Astrocyte (in vitro differentiated cells and primary cell): ENCODE data around the gene PNPLA6. TPM values are rescaled to one million over a fixed set of nuclear protein-coding genes. Genes with fewer than 3 reads are reported as not detected.

Source experiments
- DNase-seq: peaks from one replicate; pipeline ENCODE4 v3.0.0-alpha.2; 2010; ENCODE audit warnings: low read depth
- FAIRE-seq: peaks from 2 replicates; lab custom pipeline; 2011; peaks lifted over from hg19 to GRCh38; lab: Jason Lieb, UNC
- H2AFZ ChIP-seq: 2 replicates; pipeline ENCODE4 v1.6.0; 2012; ENCODE audit warnings: low read depth, low read length, inconsistent platforms
- H3K27ac ChIP-seq: 2 replicates; pipeline ENCODE4 v1.5.1; 2011; ENCODE audit warnings: low read depth, low read length, inconsistent platforms
- H3K27me3 ChIP-seq: 2 replicates; pipeline ENCODE4 v1.6.0; 2011; ENCODE audit warnings: low read length, inconsistent platforms; ENCODE audit not compliant: insufficient read depth
- H3K36me3 ChIP-seq: 2 replicates; pipeline ENCODE4 v1.5.1; 2011; ENCODE audit warnings: low read length, inconsistent platforms; ENCODE audit not compliant: insufficient read depth
- H3K4me1 ChIP-seq: 2 replicates; pipeline ENCODE4 v1.5.1; 2011; ENCODE audit warnings: low read length, inconsistent platforms; ENCODE audit not compliant: insufficient read depth
- H3K4me2 ChIP-seq: 2 replicates; pipeline ENCODE4 v1.6.0; 2012; ENCODE audit warnings: low read length, inconsistent platforms
- H3K4me3 ChIP-seq: 2 replicates; pipeline ENCODE4 v1.5.1; 2011; ENCODE audit warnings: low read depth, mild to moderate bottlenecking, low read length, inconsistent platforms; ENCODE audit not compliant: insufficient read depth
- H3K79me2 ChIP-seq: 2 replicates; pipeline ENCODE4 v1.6.0; 2012; ENCODE audit warnings: mild to moderate bottlenecking, low read length, inconsistent platforms; ENCODE audit not compliant: insufficient read depth
- H3K9ac ChIP-seq: 2 replicates; pipeline ENCODE4 v1.6.0; 2012; ENCODE audit warnings: mild to moderate bottlenecking, low read length, inconsistent platforms
- H3K9me3 ChIP-seq: 2 replicates; pipeline ENCODE4 v1.5.1; 2012; ENCODE audit warnings: low read depth, mild to moderate bottlenecking, low read length, inconsistent platforms; ENCODE audit not compliant: insufficient read depth
- H4K20me1 ChIP-seq: 2 replicates; pipeline ENCODE4 v1.6.0; 2012; ENCODE audit warnings: low read length, inconsistent platforms; ENCODE audit not compliant: insufficient read depth
- H3K27ac Mint-ChIP-seq: one replicate; pipeline ENCODE4 v1.8.0; 2021; ENCODE audit warnings: mild to moderate bottlenecking, mixed read lengths; ENCODE audit not compliant: unreplicated experiment
- H3K27me3 Mint-ChIP-seq: one replicate; pipeline ENCODE4 v1.8.0; 2021; ENCODE audit warnings: low read depth, mixed read lengths; ENCODE audit not compliant: unreplicated experiment
- H3K36me3 Mint-ChIP-seq: one replicate; pipeline ENCODE4 v1.8.0; 2021; ENCODE audit warnings: low read depth, mixed read lengths; ENCODE audit not compliant: unreplicated experiment
- H3K4me1 Mint-ChIP-seq: one replicate; pipeline ENCODE4 v1.8.0; 2021; ENCODE audit warnings: low read depth, mixed read lengths; ENCODE audit not compliant: unreplicated experiment
- H3K4me3 Mint-ChIP-seq: one replicate; pipeline ENCODE4 v1.8.0; 2021; ENCODE audit warnings: mild to moderate bottlenecking, moderate library complexity, mixed read lengths; ENCODE audit not compliant: unreplicated experiment
- H3K9me3 Mint-ChIP-seq: one replicate; pipeline ENCODE4 v1.8.0; 2021; ENCODE audit warnings: mild to moderate bottlenecking, mixed read lengths; ENCODE audit not compliant: unreplicated experiment
- CTCF ChIP-seq: IDR thresholded peaks from 2 replicates; pipeline ENCODE4 v1.5.1; 2011; ENCODE audit warnings: low read depth, mild to moderate bottlenecking, inconsistent platforms, low read length, moderate library complexity; ENCODE audit not compliant: insufficient read depth
- EZH2 ChIP-seq: IDR thresholded peaks from 2 replicates; pipeline ENCODE4 v1.6.1; 2012; ENCODE audit warnings: mild to moderate bottlenecking, low read length, inconsistent platforms; ENCODE audit not compliant: insufficient read depth
- total RNA-seq: library from RNA; stranded (reverse); gene quantifications from 2 replicates; pipeline ENCODE4 v1.2.1, GENCODE V29; 2021

The PNPLA6 gene
- total RNA-seq, 1 donor from 2014 or later, result 90.2 TPM

GRCh38 chr19:7554990-7555864 lies 19.7 kb downstream of the PNPLA6 start:
- Histone ChIP-seq H4K20me1 (peaks cover 2% of the 10 kb centered on the region), H3K27me3 (no peaks in the 10 kb centered on the region), H3K4me3 (no peak overlapping the region), H3K36me3 (peaks cover 14% of the 10 kb centered on the region), H3K4me1 (no peaks in the 10 kb centered on the region), H2AFZ (no peak overlapping the region), H3K27ac (no peak overlapping the region), H3K4me2 (no peak overlapping the region), H3K79me2 (no peaks in the 10 kb centered on the region), H3K9ac (no peak overlapping the region), H3K9me3 (no peaks in the 10 kb centered on the region)
- Mint-ChIP-seq H3K4me3 (no peak overlapping the region), H3K27me3 (no peaks in the 10 kb centered on the region), H3K9me3 (no peaks in the 10 kb centered on the region), H3K4me1 (peaks cover 3% of the 10 kb centered on the region), H3K27ac (no peak overlapping the region), H3K36me3 (peaks cover 33% of the 10 kb centered on the region)
- FAIRE-seq (no peak), DNase-seq (no peak)
- TF ChIP-seq CTCF, result no peak
- TF ChIP-seq EZH2, result no peak

- Mint-ChIP-seq H3K36me3 (peaks cover 32% of the 10 kb centered on the region), H3K27me3 (no peaks in the 10 kb centered on the region), H3K9me3 (no peaks in the 10 kb centered on the region), H3K27ac (no peak overlapping the region), H3K4me1 (no peaks in the 10 kb centered on the region), H3K4me3 (no peak overlapping the region)
- no peak for DNase-seq
- Histone ChIP-seq H2AFZ (no peak overlapping the region), H3K9ac (no peak overlapping the region), H3K9me3 (no peaks in the 10 kb centered on the region), H3K36me3 (peaks cover 16% of the 10 kb centered on the region), H3K79me2 (no peaks in the 10 kb centered on the region), H3K4me3 (no peak overlapping the region), H3K4me2 (no peak overlapping the region), H3K27ac (no peak overlapping the region), H3K27me3 (no peaks in the 10 kb centered on the region), H3K4me1 (no peaks in the 10 kb centered on the region), H4K20me1 (peaks cover 6% of the 10 kb centered on the region)
- no peak for FAIRE-seq
- TF ChIP-seq EZH2 (no peak), CTCF (no peak)
Measured at GRCh38 chr19:7556696-7557315, 21.3 kb downstream of the PNPLA6 start.
